Esophagus muscularis mucosa (tissue), 4 donors: ENCODE results near the gene FOXS1. TPM values are rescaled to one million over a fixed set of nuclear protein-coding genes. Genes with fewer than 3 reads are reported as not detected.
A peak's percentile ranks its signal among the peaks of the same experiment; 100 is the strongest.

Experiments used
- DNase-seq: peaks from one replicate; pipeline ENCODE4 v3.0.0-alpha.2; 2017; ENCODE audit errors: extremely low spot score
- H3K27ac ChIP-seq, 4 donors: fragments of 200-600 bp; sonication (generic); replicated peaks in 1 of 4; 1 replicate in 3 of 4; 2 replicates in 1 of 4; pipeline ENCODE4 v1.5.1; 2016 to 2019; ENCODE audit warnings: mild to moderate bottlenecking in 1 of 4
- H3K27me3 ChIP-seq, 4 donors: fragments of 200-600 bp; sonication (generic); one replicate each; pipeline versions ENCODE4 v1.5.1 to v1.6.0; 2016 to 2019
- H3K36me3 ChIP-seq, 4 donors: fragments of 200-600 bp; sonication (generic); one replicate each; pipeline ENCODE4 v1.5.1; 2016 to 2019
- H3K4me1 ChIP-seq, 4 donors: fragments of 200-600 bp; sonication (generic); one replicate each; pipeline ENCODE4 v1.5.1; 2016 to 2019
- H3K4me3 ChIP-seq, 4 donors: fragments of 200-600 bp; sonication (generic); 1 replicate in 2 of 4; 2 replicates in 2 of 4; pipeline ENCODE4 v1.5.1; 2016 to 2019; ENCODE audit warnings: mild to moderate bottlenecking in 4 of 4, moderate library complexity in 1 of 4
- H3K9me3 ChIP-seq, 4 donors: fragments of 200-600 bp; sonication (generic); 1 replicate in 3 of 4; 2 replicates in 1 of 4; pipeline ENCODE4 v1.5.1; 2016 to 2019
- EP300 ChIP-seq: sonication (generic); formaldehyde crosslinking; IDR thresholded peaks from one replicate; pipeline ENCODE4 v1.6.1; 2017; ENCODE audit warnings: antibody characterized with exemption
- POLR2A ChIP-seq: fragments of 450-650 bp; IDR thresholded peaks from one replicate; pipeline ENCODE4 v1.6.1; 2017; ENCODE audit warnings: antibody characterized with exemption, moderate library complexity, mild to moderate bottlenecking, low read depth
- POLR2AphosphoS5 ChIP-seq, 2 donors: sonication (generic); formaldehyde crosslinking; IDR thresholded peaks; one replicate each; pipeline ENCODE4 v1.6.1; 2017; ENCODE audit warnings: antibody characterized with exemption in 2 of 2
- WGBS: methylation state at CpG from one replicate; pipeline ENCODE4 v1.1.5; 2018; 5-methylcytosine and 5-hydroxymethylcytosine counted together
- intact Hi-C: fragments of 100-400 bp; cut with DNase I; formaldehyde crosslinking; loops from one replicate; pipeline ENCODE4 v1.15.1; 2023
- total RNA-seq, 4 donors: library from RNA; depleted of rRNA; stranded (reverse); fragments of >200 nt; gene quantifications; one replicate each; pipeline versions ENCODE4 v1.1.0 to v1.2.1, GENCODE V29; 2016
- TF ChIP-seq, protein P1 (sequence below), 3 experiments: fragments of 200-600 bp in 2 of 3; fragments of 450-650 bp in 1 of 3; sonication (generic) in 2 of 3; IDR thresholded peaks; one replicate each; pipeline ENCODE4 v1.5.1; 2017 to 2019; ENCODE audit warnings: antibody characterized with exemption in 3 of 3, mild to moderate bottlenecking in 2 of 3, moderate library complexity in 1 of 3

Gene FOXS1
- 1 to 10 TPM in 1 of 4 donors, under 1 TPM in 3; 0.50 to 3.4 (median 0.87) TPM for total RNA-seq

DNA sequence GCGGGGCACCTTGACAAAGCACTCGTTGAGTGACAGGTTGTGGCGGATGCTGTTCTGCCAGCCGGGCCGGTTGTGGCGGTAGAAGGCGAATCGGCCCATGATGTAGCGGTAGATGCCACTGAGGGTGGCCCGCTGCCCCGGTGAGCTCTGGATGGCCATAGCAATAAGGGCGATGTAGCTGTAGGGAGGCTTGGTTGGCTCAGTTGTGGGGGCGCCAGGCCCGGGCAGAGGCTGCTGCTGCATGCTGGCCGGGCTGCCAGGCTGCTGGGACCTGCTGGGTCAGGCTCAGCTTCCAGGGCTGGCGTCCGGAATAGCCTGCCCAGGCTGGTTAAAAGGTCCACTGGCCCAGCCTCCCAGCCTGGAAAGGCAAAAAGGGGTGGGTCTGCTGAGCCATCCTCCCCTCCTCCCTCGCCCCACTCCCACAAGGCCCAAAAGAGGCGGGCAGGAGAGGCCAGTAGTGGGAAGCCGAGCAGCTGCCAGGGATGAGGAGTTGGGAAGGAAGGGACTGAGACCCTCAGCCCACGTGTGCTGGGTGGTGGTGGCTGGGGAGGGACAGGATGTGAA is at the start of gene FOXS1:
FOXS1 (minus strand) TSS at position 305 of the 564 bp plus-strand sequence; CDS start at position 243, 62 bp downstream.
- no peak for TF ChIP-seq POLR2A
- TF ChIP-seq EP300 = no peak
- TF ChIP-seq POLR2AphosphoS5 (IDR thresholded peaks at IDR 0.05) = peak; percentile 18 to 48
- TF ChIP-seq, protein P1, sequence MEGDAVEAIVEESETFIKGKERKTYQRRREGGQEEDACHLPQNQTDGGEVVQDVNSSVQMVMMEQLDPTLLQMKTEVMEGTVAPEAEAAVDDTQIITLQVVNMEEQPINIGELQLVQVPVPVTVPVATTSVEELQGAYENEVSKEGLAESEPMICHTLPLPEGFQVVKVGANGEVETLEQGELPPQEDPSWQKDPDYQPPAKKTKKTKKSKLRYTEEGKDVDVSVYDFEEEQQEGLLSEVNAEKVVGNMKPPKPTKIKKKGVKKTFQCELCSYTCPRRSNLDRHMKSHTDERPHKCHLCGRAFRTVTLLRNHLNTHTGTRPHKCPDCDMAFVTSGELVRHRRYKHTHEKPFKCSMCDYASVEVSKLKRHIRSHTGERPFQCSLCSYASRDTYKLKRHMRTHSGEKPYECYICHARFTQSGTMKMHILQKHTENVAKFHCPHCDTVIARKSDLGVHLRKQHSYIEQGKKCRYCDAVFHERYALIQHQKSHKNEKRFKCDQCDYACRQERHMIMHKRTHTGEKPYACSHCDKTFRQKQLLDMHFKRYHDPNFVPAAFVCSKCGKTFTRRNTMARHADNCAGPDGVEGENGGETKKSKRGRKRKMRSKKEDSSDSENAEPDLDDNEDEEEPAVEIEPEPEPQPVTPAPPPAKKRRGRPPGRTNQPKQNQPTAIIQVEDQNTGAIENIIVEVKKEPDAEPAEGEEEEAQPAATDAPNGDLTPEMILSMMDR (IDR thresholded peaks at IDR 0.05) = no peak
- DNase-seq = no peak

GRCh38 chr20:31890646-31891045 is 45.2 kb upstream of the FOXS1 start:
- no peak for TF ChIP-seq POLR2AphosphoS5 (IDR thresholded peaks at IDR 0.05)
- TF ChIP-seq EP300 = no peak
- TF ChIP-seq, protein P1 (IDR thresholded peaks at IDR 0.05) = no peak
- no peak for TF ChIP-seq POLR2A
- WGBS = 71% methylated on average over 8 of the region's 8 CpGs
- Histone ChIP-seq H3K27ac (no peak overlapping the region), H3K27me3 (peaks cover 0 to 4% (median 0%) of the 10 kb centered on the region in 4 donors), H3K4me1 (peaks cover 3 to 5% (median 4%) of the 10 kb centered on the region in 4 donors), H3K36me3 (no peaks in the 10 kb centered on the region), H3K4me3 (no peak overlapping the region), H3K9me3 (no peaks in the 10 kb centered on the region)
- DNase-seq = no peak
- intact Hi-C loops = no loop called here

More for the DNA sequence above, at the start of gene FOXS1:
- Histone ChIP-seq H3K4me3 (peak within 1 kb of the TSS; percentile 10 to 43 (median 30)), H3K4me1 (peaks cover 17 to 25% (median 17%) of the 10 kb centered on the region in 4 donors), H3K36me3 (no peaks in the 10 kb centered on the region), H3K27me3 (peaks cover 0 to 22% (median 3%) of the 10 kb centered on the region in 4 donors), H3K27ac (peak within 1 kb of the TSS in 3 of 4 donors; percentile 7 to 60 (median 26)), H3K9me3 (no peaks in the 10 kb centered on the region)
- intact Hi-C loops = loop anchor here (2.0 kb wide), 1 partner anchor 23 kb away; no protein-coding TSS in a partner anchor
- WGBS = 62% methylated on average over 14 of the region's 21 CpGs

DNA sequence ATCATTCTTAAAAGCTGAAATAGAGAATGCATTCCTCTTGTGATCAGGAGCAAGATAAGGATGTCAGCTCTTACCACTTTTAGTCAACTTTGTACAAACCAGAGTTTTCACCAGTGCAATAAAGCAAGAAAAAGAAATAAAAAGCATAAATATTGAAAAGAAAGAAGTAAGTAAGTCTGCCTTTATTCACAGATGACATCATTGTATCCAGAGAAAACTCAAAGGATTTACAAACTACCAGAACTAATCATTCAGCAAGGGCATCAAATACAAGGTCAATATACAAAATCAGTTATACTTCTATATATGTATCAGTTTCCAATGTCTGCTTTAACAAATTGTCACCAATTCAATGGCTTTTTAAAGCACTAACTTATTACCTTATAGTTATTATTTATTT is 38.4 kb upstream of the FOXS1 start:
- intact Hi-C loops = no loop called here
- H3K36me3 ChIP-seq = no peaks in the 10 kb centered on the region
- no peak overlapping the region for H3K4me3 ChIP-seq
- H3K27me3 ChIP-seq = peaks cover 0 to 6% (median 0%) of the 10 kb centered on the region in 4 donors
- no peak for TF ChIP-seq POLR2A
- TF ChIP-seq, protein P1 (IDR thresholded peaks at IDR 0.05) = no peak
- no peak for TF ChIP-seq POLR2AphosphoS5 (IDR thresholded peaks at IDR 0.05)
- no peak for TF ChIP-seq EP300
- H3K27ac ChIP-seq = no peak overlapping the region
- no peak for DNase-seq
- H3K9me3 ChIP-seq = no peaks in the 10 kb centered on the region
- H3K4me1 ChIP-seq = peaks cover 0 to 11% (median 8%) of the 10 kb centered on the region in 4 donors

DNA sequence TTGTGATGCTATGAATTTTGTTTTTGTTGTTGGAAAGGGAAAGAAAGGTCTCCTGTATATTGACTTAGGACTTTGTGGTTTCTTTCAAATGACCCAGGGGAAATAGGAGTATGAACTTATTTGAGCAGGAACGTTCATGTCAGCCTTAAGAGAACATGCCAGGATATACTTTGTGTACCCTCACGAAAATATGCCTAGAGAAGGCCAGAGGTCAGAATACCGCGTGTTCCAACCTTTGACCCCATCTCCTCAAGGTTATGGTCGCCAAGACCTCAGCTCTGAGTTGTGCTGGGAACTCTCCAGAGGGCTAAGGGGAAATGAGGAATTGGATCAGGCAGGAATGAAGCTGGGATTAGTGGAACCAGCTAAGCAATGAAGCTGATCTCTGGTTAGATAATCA is 36.5 kb upstream of the FOXS1 start:
- no peak overlapping the region for H3K4me3 ChIP-seq
- H3K27ac ChIP-seq = no peak overlapping the region
- TF ChIP-seq POLR2AphosphoS5 (IDR thresholded peaks at IDR 0.05) (no peak), EP300 (no peak), POLR2A (no peak)
- TF ChIP-seq, protein P1 (IDR thresholded peaks at IDR 0.05) = no peak
- H3K27me3 ChIP-seq = peaks cover 0 to 6% (median 0%) of the 10 kb centered on the region in 4 donors
- H3K4me1 ChIP-seq = peaks cover 0 to 11% (median 9%) of the 10 kb centered on the region in 4 donors
- H3K36me3 ChIP-seq = no peaks in the 10 kb centered on the region
- no peaks in the 10 kb centered on the region for H3K9me3 ChIP-seq
- intact Hi-C loops = no loop called here
- 71% methylated on average over 5 of the region's 5 CpGs for WGBS
- no peak for DNase-seq
